ENCODE results near the gene PLXNA2. TPM values are rescaled to one million over a fixed set of nuclear protein-coding genes. Genes with fewer than 3 reads are reported as not detected.

Gene PLXNA2
- total RNA-seq, 2 donors from 2014 or later = 7.3 to 8.9 TPM

GRCh38 chr1:208110296-208110695 lies 133.9 kb downstream of the PLXNA2 start:
- DNase-seq (ENCODE audit: low spot score) = no peak
- H3K4me1 ChIP-seq (replicated peaks) = no peaks in the 10 kb centered on the region
- intact Hi-C loops (cut with DNase I) = no loop called here
- TF ChIP-seq, protein P1, sequence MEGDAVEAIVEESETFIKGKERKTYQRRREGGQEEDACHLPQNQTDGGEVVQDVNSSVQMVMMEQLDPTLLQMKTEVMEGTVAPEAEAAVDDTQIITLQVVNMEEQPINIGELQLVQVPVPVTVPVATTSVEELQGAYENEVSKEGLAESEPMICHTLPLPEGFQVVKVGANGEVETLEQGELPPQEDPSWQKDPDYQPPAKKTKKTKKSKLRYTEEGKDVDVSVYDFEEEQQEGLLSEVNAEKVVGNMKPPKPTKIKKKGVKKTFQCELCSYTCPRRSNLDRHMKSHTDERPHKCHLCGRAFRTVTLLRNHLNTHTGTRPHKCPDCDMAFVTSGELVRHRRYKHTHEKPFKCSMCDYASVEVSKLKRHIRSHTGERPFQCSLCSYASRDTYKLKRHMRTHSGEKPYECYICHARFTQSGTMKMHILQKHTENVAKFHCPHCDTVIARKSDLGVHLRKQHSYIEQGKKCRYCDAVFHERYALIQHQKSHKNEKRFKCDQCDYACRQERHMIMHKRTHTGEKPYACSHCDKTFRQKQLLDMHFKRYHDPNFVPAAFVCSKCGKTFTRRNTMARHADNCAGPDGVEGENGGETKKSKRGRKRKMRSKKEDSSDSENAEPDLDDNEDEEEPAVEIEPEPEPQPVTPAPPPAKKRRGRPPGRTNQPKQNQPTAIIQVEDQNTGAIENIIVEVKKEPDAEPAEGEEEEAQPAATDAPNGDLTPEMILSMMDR (IDR thresholded peaks at IDR 0.05) = no peak
- TF ChIP-seq POLR2A (IDR thresholded peaks at IDR 0.05) (no peak), POLR2AphosphoS5 (IDR thresholded peaks at IDR 0.05) (no peak)
- 89% methylated on average over 4 of the region's 4 CpGs for WGBS
- no peak overlapping the region for H3K4me3 ChIP-seq
- no peaks in the 10 kb centered on the region for H3K9me3 ChIP-seq
- H3K27me3 ChIP-seq (replicated peaks; ENCODE audit: insufficient read depth) = no peaks in the 10 kb centered on the region
- no peaks in the 10 kb centered on the region for H3K36me3 ChIP-seq
- H3K27ac ChIP-seq = no peak overlapping the region

DNA sequence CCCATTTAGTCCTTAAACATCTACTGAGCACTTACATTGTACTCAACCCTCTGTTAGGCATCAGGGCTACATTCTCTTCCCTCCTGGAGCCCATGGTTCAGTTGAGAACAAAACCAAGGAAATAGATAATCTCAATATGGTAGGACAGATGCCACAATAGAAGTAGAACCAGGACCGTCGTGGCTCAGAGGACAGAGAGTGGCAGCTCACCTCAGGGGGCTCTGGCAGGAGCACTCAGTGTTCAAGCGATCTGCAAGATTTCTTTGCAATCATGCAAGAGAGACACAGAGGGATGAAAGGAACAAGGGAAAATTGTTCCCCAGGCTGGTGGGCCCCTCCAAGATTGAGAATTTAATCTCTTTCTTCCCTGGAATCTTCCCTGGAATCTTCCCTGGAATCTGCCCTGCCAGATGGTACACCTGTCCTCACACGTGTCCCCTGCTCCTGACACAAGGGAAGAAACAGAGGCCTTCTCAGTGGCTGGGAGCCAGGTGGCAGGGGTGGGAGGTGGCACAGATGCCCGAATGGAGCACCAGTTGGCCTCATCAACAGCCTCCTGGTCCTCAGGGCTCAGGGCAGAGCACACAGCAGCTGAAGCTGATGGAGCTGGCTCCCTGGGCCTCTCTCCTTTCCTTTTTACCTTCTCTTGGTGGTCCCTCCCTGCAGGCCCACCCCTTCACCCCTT lies 135.4 kb downstream of the PLXNA2 start:
- TF ChIP-seq, protein P1 (IDR thresholded peaks at IDR 0.05) = no peak
- TF ChIP-seq POLR2A (IDR thresholded peaks at IDR 0.05) (no peak), POLR2AphosphoS5 (IDR thresholded peaks at IDR 0.05) (no peak)
- WGBS = 92% methylated on average over 5 of the region's 5 CpGs

GRCh38 chr1:208108213-208108608 lies 136.0 kb downstream of the PLXNA2 start:
- 89% methylated on average over 2 of the region's 2 CpGs for WGBS
- Histone ChIP-seq H3K36me3 (no peaks in the 10 kb centered on the region), H3K27me3 (replicated peaks; ENCODE audit: insufficient read depth) (no peaks in the 10 kb centered on the region), H3K4me3 (no peak overlapping the region), H3K4me1 (replicated peaks) (no peaks in the 10 kb centered on the region), H3K27ac (no peak overlapping the region), H3K9me3 (no peaks in the 10 kb centered on the region)
- no peak for DNase-seq (ENCODE audit: low spot score)
- intact Hi-C loops (cut with DNase I) = no loop called here
- TF ChIP-seq POLR2AphosphoS5 (IDR thresholded peaks at IDR 0.05) (no peak), POLR2A (IDR thresholded peaks at IDR 0.05) (no peak)
- TF ChIP-seq, protein P1 (IDR thresholded peaks at IDR 0.05) = no peak

More for the DNA sequence above, 135.4 kb downstream of the PLXNA2 start:
- intact Hi-C loops (cut with DNase I) = no loop called here
- DNase-seq (ENCODE audit: low spot score) = no peak
- H3K4me1 ChIP-seq (replicated peaks) = no peaks in the 10 kb centered on the region
- H3K27me3 ChIP-seq (replicated peaks; ENCODE audit: insufficient read depth) = no peaks in the 10 kb centered on the region
- no peaks in the 10 kb centered on the region for H3K9me3 ChIP-seq
- H3K4me3 ChIP-seq = no peak overlapping the region
- no peak overlapping the region for H3K27ac ChIP-seq
- no peaks in the 10 kb centered on the region for H3K36me3 ChIP-seq

GRCh38 chr1:208107425-208108212 lies 136.6 kb downstream of the PLXNA2 start:
- Histone ChIP-seq H3K9me3 (no peaks in the 10 kb centered on the region), H3K4me3 (no peak overlapping the region), H3K36me3 (no peaks in the 10 kb centered on the region), H3K4me1 (replicated peaks) (no peaks in the 10 kb centered on the region), H3K27ac (no peak overlapping the region), H3K27me3 (replicated peaks; ENCODE audit: insufficient read depth) (no peaks in the 10 kb centered on the region)
- no peak for DNase-seq (ENCODE audit: low spot score)
- 61% methylated on average over 13 of the region's 13 CpGs for WGBS
- TF ChIP-seq POLR2A (IDR thresholded peaks at IDR 0.05) = no peak
- intact Hi-C loops (cut with DNase I) = no loop called here

GRCh38 chr1:208106218-208106617 lies 138.0 kb downstream of the PLXNA2 start:
- H3K36me3 ChIP-seq = no peaks in the 10 kb centered on the region
- 81% methylated on average over 7 of the region's 7 CpGs for WGBS
- H3K4me1 ChIP-seq (replicated peaks) = no peaks in the 10 kb centered on the region
- H3K9me3 ChIP-seq = no peaks in the 10 kb centered on the region
- TF ChIP-seq POLR2AphosphoS5 (IDR thresholded peaks at IDR 0.05) = no peak
- TF ChIP-seq, protein P1 (IDR thresholded peaks at IDR 0.05) = no peak
- no peak for TF ChIP-seq POLR2A (IDR thresholded peaks at IDR 0.05)
- no peaks in the 10 kb centered on the region for H3K27me3 ChIP-seq (replicated peaks; ENCODE audit: insufficient read depth)
- intact Hi-C loops (cut with DNase I) = no loop called here
- H3K4me3 ChIP-seq = no peak overlapping the region
- no peak overlapping the region for H3K27ac ChIP-seq
- no peak for DNase-seq (ENCODE audit: low spot score)
